Liver (tissue), 9 donors: ENCODE data around the gene SLC5A1. TPM values are rescaled to one million over a fixed set of nuclear protein-coding genes. Genes with fewer than 3 reads are reported as not detected.

Source experiments
- DNase-seq: peaks from one replicate; pipeline ENCODE4 v3.0.0-alpha.2; 2017; ENCODE audit warnings: low spot score
- H3K27ac ChIP-seq, 2 donors: one replicate each; pipeline ENCODE4 v1.7.0; 2013; ENCODE audit warnings: inconsistent platforms in 2 of 2, low read length in 2 of 2, control low read depth in 1 of 2, low read depth in 1 of 2, mild to moderate bottlenecking in 1 of 2
- H3K27me3 ChIP-seq, 4 donors: one replicate each; pipeline versions ENCODE4 v1.6.1 to v1.7.0; 2013; ENCODE audit warnings: low read length in 3 of 4, inconsistent platforms in 1 of 4, mild to moderate bottlenecking in 1 of 4, moderate library complexity in 1 of 4; ENCODE audit not compliant: control insufficient read depth in 4 of 4, insufficient read depth in 4 of 4
- H3K36me3 ChIP-seq, 4 donors: one replicate each; pipeline versions ENCODE4 v1.6.1 to v1.7.0; 2013; ENCODE audit warnings: low read length in 3 of 4, mild to moderate bottlenecking in 3 of 4, low read depth in 1 of 4, moderate library complexity in 1 of 4; ENCODE audit not compliant: control insufficient read depth in 4 of 4, insufficient read depth in 3 of 4
- H3K4me1 ChIP-seq, 4 donors: one replicate each; pipeline versions ENCODE4 v1.6.1 to v1.7.0; 2013; ENCODE audit warnings: low read length in 3 of 4, mild to moderate bottlenecking in 3 of 4, moderate library complexity in 1 of 4; ENCODE audit not compliant: control insufficient read depth in 4 of 4, insufficient read depth in 4 of 4
- H3K4me3 ChIP-seq, 3 donors: one replicate each; pipeline versions ENCODE4 v1.6.1 to v1.7.0; 2013; ENCODE audit warnings: low read length in 3 of 3, control low read depth in 1 of 3, low read depth in 1 of 3, mild to moderate bottlenecking in 1 of 3
- H3K9ac ChIP-seq, 2 donors: one replicate each; pipeline ENCODE4 v1.7.0; 2013; ENCODE audit warnings: low read length in 2 of 2, mild to moderate bottlenecking in 2 of 2, moderate library complexity in 2 of 2, control low read depth in 1 of 2, low read depth in 1 of 2
- H3K9me3 ChIP-seq, 4 donors: one replicate each; pipeline versions ENCODE4 v1.6.1 to v1.7.0; 2013; ENCODE audit warnings: low read length in 3 of 4; ENCODE audit not compliant: control insufficient read depth in 4 of 4
- ATF3 ChIP-seq: IDR thresholded peaks from 2 replicates; pipeline ENCODE4 v1.6.1; 2016; ENCODE audit warnings: antibody characterized with exemption
- CTCF ChIP-seq: fragments of 150-350 bp; IDR thresholded peaks from 2 replicates; pipeline ENCODE4 v1.5.1; 2017; ENCODE audit warnings: improper control_type of control experiment, low read depth, low read length; ENCODE audit not compliant: missing input control
- EGR1 ChIP-seq, 2 donors: IDR thresholded peaks; 2 replicates each; pipeline ENCODE4 v1.6.1; 2016 to 2018; ENCODE audit warnings: antibody characterized with exemption in 2 of 2, low read depth in 2 of 2
- FOXA1 ChIP-seq: IDR thresholded peaks from 2 replicates; pipeline ENCODE4 v1.6.1; 2016; ENCODE audit warnings: antibody characterized with exemption
- FOXA2 ChIP-seq: IDR thresholded peaks from 2 replicates; pipeline ENCODE4 v1.6.1; 2016; ENCODE audit warnings: antibody characterized with exemption
- GABPA ChIP-seq, 2 donors: IDR thresholded peaks in 1 of 2; conservative IDR thresholded peaks in 1 of 2; 2 replicates each; pipeline ENCODE4 v1.6.1; 2016; ENCODE audit warnings: antibody characterized with exemption in 2 of 2, mild to moderate bottlenecking in 1 of 2, moderate library complexity in 1 of 2
- HNF4A ChIP-seq, 2 donors: conservative IDR thresholded peaks; 2 replicates each; pipeline ENCODE4 v1.6.1; 2016; ENCODE audit warnings: antibody characterized with exemption in 2 of 2, mild to moderate bottlenecking in 2 of 2
- HNF4G ChIP-seq: IDR thresholded peaks from 2 replicates; pipeline ENCODE4 v1.6.1; 2016; ENCODE audit warnings: antibody characterized with exemption
- JUND ChIP-seq, 2 donors: IDR thresholded peaks; 2 replicates each; pipeline ENCODE4 v1.6.1; 2016; ENCODE audit warnings: antibody characterized with exemption in 2 of 2
- MAX ChIP-seq: IDR thresholded peaks from 2 replicates; pipeline ENCODE4 v1.6.1; 2016; ENCODE audit warnings: antibody characterized with exemption
- NR2F2 ChIP-seq: IDR thresholded peaks from 2 replicates; pipeline ENCODE4 v1.6.1; 2016; ENCODE audit warnings: antibody characterized with exemption
- RAD21 ChIP-seq, 2 donors: IDR thresholded peaks; 2 replicates each; pipeline ENCODE4 v1.6.1; 2016; ENCODE audit warnings: antibody characterized with exemption in 2 of 2, mild to moderate bottlenecking in 2 of 2
- REST ChIP-seq: IDR thresholded peaks from 2 replicates; pipeline ENCODE4 v1.6.1; 2016; ENCODE audit warnings: antibody characterized with exemption, mild to moderate bottlenecking
- RXRA ChIP-seq, 2 donors: IDR thresholded peaks; 2 replicates each; pipeline ENCODE4 v1.6.1; 2017 to 2018; ENCODE audit warnings: antibody characterized with exemption in 2 of 2, mild to moderate bottlenecking in 1 of 2
- SP1 ChIP-seq: IDR thresholded peaks from 2 replicates; pipeline ENCODE4 v1.6.1; 2018; ENCODE audit warnings: antibody characterized with exemption, mild to moderate bottlenecking
- TAF1 ChIP-seq: conservative IDR thresholded peaks from 2 replicates; pipeline ENCODE4 v1.6.1; 2016; ENCODE audit warnings: antibody characterized with exemption, mild to moderate bottlenecking
- YY1 ChIP-seq: IDR thresholded peaks from 2 replicates; pipeline ENCODE4 v1.6.1; 2016; ENCODE audit warnings: antibody characterized with exemption, mild to moderate bottlenecking
- ZBTB33 ChIP-seq: IDR thresholded peaks from 2 replicates; pipeline ENCODE4 v1.6.1; 2016; ENCODE audit warnings: antibody characterized with exemption
- polyA plus RNA-seq, 2 donors: library from polyadenylated mRNA; stranded (reverse) in 1 of 2; unstranded in 1 of 2; fragments of 200-250 nt in 1 of 2; fragments of >200 nt in 1 of 2; fragmentation: Nextera tagmentation in 1 of 2; extraction: Ambion mirVana in 1 of 2; gene quantifications; one replicate each; pipeline versions ENCODE4 v1.2.1 to v1.2.3, GENCODE V29; 2013 to 2015
- total RNA-seq, 2 donors: library from RNA; depleted of rRNA; stranded (reverse); fragments of >200 nt; gene quantifications; one replicate each; pipeline ENCODE4 v1.2.3, GENCODE V29; 2014
- donor health status: healthy.
- donor health status: healthy.
- donor health status: healthy.
- donor health status: healthy.
- donor health status: healthy.

The SLC5A1 gene
- total and polyA plus RNA-seq, 4 donors = under 0.01 to 6.4 (median 2.5) TPM

- TF ChIP-seq REST = no peak
- no peak for TF ChIP-seq EGR1 (IDR thresholded peaks at IDR 0.05; ENCODE audit: low read depth in 2 of 2)
- no peak for TF ChIP-seq NR2F2
- no peak for TF ChIP-seq RXRA (IDR thresholded peaks at IDR 0.05)
- no peak for TF ChIP-seq MAX
- TF ChIP-seq FOXA2 = no peak
- TF ChIP-seq ATF3 = no peak
- no peak for TF ChIP-seq JUND (IDR thresholded peaks at IDR 0.05)
- TF ChIP-seq SP1 = no peak
- no peak for TF ChIP-seq HNF4A (conservative IDR thresholded peaks at IDR 0.05)
- TF ChIP-seq FOXA1 = no peak
- no peak for TF ChIP-seq TAF1
These were observed 54.0 kb downstream of the SLC5A1 start (continued) for GRCh38 chr22:32097018-32097417.

GRCh38 chr22:32097881-32098499, 54.9 kb downstream of the SLC5A1 start:
- H3K9me3 ChIP-seq = no peaks in the 10 kb centered on the region
- TF ChIP-seq NR2F2 (no peak), ATF3 (no peak), FOXA1 (no peak), MAX (no peak), RAD21 (IDR thresholded peaks at IDR 0.05) (no peak), RXRA (IDR thresholded peaks at IDR 0.05) (no peak), GABPA (IDR thresholded peaks at IDR 0.05 in 1 of 2, conservative IDR thresholded peaks at IDR 0.05 in 1 of 2) (no peak), REST (no peak), SP1 (no peak), HNF4G (no peak), JUND (IDR thresholded peaks at IDR 0.05) (no peak), CTCF (no peak), HNF4A (conservative IDR thresholded peaks at IDR 0.05) (no peak), YY1 (no peak), ZBTB33 (no peak), EGR1 (IDR thresholded peaks at IDR 0.05; ENCODE audit: low read depth in 2 of 2) (no peak), TAF1 (no peak), FOXA2 (no peak)
- no peak for DNase-seq
- no peaks in the 10 kb centered on the region for H3K36me3 ChIP-seq
- H3K27me3 ChIP-seq = no peaks in the 10 kb centered on the region
- H3K9ac ChIP-seq = no peak overlapping the region
- H3K4me3 ChIP-seq = no peak overlapping the region
- H3K4me1 ChIP-seq = no peaks in the 10 kb centered on the region
- H3K27ac ChIP-seq = no peak overlapping the region
